Daoy (cell line): ENCODE data around the gene ECI2. TPM values are rescaled to one million over a fixed set of nuclear protein-coding genes. Genes with fewer than 3 reads are reported as not detected.
"Not testable (repeated sequence)": the region's sequence is repeated elsewhere in the genome, so short reads cannot be mapped to it uniquely, and the experiment has no call there.

Experiments used
- DNase-seq: peaks from one replicate; pipeline ENCODE4 v3.0.0-alpha.2; 2015; ENCODE audit warnings: low read depth
- total RNA-seq: library from RNA; depleted of rRNA; stranded (reverse); fragments of >200 nt; shearing (Covaris generic); gene quantifications from 2 replicates; pipeline ENCODE4 v1.2.3, GENCODE V29; 2014

Gene ECI2
- total RNA-seq, 1 experiment from 2014 or later = 77.0 TPM

- DNase-seq = peak; percentile 42
These were observed 3.9 kb upstream of the ECI2 start for GRCh38 chr6:4139272-4139671.

DNA sequence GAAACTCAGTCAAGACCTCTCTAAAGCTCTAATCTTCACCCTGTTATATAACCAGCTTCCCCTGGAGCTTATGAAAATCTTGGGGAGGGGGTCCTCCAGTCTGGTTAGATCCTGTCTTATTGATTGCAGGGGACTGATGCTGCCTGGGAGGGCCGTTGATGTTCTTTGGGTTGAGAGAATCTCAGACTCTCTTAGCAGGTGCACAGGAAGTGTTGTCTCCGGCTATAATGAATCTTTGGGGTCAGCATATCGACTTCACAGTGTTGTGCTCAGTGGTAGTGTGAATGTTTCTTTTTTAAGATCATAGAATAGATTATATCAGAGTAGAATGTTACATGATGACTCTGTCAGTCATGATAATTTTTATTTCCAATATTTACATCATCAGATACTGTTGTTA lies 2.8 kb upstream of the ECI2 start:
- DNase-seq = no peak

DNA sequence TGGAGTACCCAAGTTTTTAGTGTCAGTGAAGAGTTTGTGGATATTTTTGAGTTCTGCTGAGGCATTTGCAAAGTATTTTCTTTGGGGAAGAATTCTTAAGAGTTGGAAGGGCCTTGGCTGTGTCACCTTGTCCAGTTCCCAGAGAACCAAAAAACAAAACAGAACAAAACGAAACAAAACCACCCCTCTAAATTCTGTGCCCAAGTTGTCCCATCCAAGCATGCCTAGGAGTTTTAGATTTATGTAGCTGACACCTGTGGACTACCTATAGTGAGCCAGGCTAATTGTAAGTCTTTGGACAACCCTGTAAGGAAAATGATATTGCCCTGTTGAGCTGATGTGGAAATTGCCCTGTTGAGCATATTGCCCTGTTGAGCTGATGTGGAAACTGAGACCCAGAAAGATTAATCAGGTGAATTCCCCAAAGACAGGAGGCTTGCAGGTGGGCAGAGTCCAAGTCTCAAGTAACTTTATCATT lies 1.0 kb upstream of the ECI2 start:
- DNase-seq = no peak

DNA sequence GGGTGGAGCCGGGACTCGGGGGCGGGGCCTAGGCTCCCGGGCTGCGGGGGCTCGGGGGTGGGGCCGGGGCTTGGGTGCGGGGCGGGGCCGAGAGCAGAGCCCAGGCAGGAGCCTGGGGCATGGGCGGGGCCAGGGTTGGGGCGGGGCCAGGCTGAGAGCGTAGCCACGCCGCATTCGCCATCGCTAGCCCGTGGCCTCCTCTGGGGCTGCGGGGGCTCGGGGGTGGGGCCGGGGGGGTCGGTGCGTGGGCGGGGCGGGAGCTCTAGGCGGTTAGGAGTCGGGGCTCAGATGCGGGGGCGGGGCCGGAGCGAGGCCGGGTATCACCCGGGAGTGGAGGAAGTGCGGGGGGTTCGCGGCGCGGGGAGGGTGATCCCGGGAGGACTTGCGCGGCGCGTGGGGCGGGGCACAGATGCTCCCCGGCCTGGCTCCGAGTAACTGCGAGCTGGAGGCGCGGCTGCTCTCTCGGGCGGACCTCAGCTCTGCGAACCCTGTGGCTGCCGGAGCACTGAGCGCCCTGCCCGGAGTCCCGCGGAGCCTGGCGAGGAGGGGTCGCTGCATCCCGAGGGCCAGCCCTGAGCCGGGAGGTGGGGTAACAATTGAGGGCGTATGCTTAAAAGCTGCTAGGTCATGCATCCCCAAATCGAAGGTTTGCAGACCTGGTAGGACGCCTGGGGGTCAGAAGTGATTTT lies 434 bp upstream of the ECI2 start:
- DNase-seq = peak; percentile 98

GRCh38 chr6:4133941-4134838 lies 1.2 kb downstream of the ECI2 start:
- DNase-seq = peak; percentile 17

DNA sequence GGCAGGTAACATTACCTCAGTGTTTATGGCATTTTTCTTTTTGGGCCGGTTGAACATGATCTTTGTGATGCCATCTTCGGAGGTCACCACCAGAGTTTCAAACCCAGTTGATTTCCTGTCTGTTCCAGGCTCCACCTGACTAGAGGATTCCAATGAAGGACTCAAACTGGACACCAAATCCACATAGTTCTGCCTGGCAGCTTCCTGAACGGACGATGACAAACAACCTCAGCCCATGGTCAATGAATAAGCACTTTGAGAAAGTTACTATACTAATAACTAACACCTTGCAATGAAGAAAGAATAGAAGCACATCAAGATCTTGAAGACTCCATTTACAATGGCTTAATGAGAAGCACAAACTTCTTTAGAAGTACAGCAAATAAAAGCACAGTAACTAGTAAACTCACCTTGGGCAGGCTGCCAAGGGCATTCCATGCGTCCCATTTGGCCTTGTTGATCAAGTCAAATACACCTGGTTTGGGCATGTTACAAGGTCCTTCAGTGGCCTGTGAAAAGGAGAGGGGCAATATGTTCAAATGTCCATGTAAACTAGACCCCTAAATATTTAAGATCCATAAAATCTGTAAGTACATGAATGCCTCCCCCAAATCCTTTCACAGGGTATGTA lies 4.9 kb downstream of the ECI2 start:
- DNase-seq = no peak

GRCh38 chr6:4129446-4129845 lies 5.9 kb downstream of the ECI2 start:
- no peak for DNase-seq

- DNase-seq = no peak
These were observed 6.6 kb downstream of the ECI2 start for GRCh38 chr6:4128748-4129147.

- no peak for DNase-seq
These were observed 7.3 kb downstream of the ECI2 start for GRCh38 chr6:4128072-4128471.

DNA sequence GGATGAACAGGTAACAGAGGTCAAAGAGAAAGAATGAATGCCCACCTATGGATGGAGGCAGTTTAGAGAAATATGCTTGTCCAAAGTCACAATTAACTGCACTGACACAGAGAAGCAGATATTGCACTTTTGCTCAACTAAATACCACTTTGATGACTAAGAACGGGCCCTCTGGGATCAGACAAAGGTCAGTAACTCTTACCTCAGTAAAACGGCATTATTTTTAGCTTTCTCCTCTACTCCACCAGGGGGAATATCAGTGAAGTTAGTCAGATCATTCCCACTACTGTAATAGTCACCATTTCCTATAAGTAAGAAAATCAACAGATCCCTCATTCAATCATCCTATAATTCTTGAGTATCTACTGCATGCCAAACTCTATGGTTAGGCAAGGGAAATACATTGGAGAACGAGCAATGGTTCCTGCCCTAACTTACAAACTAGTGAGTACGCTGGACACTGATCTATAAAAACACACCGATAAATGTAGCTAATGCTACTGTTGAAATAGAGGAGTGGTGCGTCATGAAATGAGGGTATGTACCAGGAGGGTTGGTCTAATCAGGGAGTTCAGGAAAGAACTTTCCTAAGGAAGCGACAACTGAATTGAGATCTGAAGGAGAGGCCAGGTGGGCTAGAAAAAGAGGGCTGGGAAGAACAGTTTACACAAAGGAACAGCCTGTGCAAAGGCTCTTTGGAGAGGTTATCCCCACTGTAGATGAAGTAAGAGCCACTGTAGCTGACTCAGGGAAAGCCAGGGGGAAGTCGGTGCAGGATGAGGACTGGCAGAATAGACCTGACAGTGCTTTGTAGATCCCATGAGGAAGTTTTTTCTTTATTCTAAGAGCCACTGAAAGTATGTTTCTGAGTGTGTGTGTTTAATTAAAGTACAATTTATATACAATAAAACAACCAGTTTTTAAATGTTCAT lies 9.2 kb downstream of the ECI2 start:
- DNase-seq = peak; percentile 80

GRCh38 chr6:4125500-4125899 lies 9.9 kb downstream of the ECI2 start:
- DNase-seq = no peak

- no peak for DNase-seq
These were observed 11.0 kb downstream of the ECI2 start for GRCh38 chr6:4124351-4124750.

- DNase-seq = no peak
These were observed 19.6 kb downstream of the ECI2 start for GRCh38 chr6:4115741-4116140.

DNA sequence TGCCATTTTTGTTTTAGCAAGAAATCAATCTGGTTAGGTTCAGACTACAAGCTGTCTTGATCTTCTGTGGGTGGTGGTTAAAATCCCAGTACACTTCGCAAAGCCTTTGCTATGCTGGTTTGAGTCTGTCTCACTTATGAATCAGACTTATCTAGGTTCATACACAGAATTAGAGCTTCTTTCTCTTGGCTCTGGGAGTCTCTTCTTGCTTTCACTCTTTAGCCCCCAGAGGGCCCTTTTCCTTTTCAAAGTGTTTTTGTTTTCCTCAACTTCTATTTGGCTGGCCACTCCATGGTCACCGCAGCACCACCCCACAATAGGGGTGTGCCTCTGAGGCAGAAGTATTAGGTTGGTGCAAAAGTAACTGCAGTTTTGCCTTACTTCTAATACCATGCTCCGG lies 21.3 kb downstream of the ECI2 start:
- DNase-seq = no peak

DNA sequence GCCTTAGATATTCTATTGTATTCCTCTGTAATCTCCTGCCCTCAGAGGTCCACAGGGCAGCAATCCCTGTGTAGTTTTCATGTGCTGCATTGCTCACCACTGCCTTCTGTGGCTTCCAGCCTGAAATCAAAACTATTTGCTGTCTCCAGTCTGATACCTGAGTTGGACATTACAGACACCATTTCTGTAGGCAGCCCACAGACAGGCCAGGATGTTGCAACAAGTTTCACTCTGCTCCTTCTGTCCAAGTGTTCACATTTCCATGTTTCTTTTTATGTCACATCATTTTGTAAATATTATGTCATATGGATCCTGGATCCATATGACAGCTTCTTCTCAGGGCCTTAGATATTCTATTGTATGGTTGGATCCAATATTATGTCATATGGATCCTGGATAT lies 21.7 kb downstream of the ECI2 start:
- no peak for DNase-seq

GRCh38 chr6:4112366-4112765 lies 23.0 kb downstream of the ECI2 start:
- no peak for DNase-seq

GRCh38 chr6:4109363-4109815 lies 26.0 kb downstream of the ECI2 start:
- DNase-seq = not testable (repeated sequence)

DNA sequence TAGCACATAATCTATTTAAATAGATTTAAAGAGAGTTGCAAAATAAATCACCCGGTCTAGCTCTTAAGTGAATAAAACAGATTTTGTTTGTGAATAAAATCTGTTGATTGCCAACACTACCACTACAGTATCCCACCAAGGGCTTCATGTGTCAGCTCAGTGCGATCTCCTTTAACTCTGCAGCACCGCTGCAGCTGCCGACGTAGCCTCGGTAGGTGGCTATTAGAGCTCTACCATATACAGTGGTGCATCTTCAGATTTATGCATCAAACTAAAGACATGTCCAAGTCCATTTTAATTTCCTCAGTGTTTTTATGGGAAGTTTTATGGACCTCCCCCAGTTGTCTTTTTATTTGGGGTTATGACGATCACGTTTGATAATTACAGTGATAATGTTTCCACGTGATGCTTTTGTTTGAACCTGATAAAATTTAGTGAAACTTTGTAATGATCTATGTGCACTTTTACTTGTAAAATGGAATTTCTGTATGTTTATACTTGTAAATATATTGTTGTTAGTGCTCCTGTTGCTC lies 26.7 kb downstream of the ECI2 start:
- DNase-seq = no peak

DNA sequence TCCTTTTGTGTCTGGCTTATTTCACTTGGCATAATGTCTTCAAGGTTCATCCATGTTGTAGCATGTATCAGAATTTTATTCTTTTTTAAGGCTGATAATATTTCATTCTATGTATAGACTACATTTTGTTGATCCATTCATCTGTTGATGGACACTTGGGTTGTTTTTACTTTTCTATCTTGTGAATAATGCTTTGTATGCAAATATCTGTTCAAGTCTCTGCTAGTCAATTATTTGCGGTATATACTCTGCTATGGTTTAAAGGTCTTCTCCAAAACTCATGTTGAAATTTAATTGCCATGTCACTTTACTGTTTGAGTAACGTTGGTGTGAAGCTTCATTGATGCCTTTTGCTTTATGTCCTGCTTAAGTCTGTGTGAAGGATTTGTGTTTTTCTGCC lies 27.5 kb downstream of the ECI2 start:
- no peak for DNase-seq

DNA sequence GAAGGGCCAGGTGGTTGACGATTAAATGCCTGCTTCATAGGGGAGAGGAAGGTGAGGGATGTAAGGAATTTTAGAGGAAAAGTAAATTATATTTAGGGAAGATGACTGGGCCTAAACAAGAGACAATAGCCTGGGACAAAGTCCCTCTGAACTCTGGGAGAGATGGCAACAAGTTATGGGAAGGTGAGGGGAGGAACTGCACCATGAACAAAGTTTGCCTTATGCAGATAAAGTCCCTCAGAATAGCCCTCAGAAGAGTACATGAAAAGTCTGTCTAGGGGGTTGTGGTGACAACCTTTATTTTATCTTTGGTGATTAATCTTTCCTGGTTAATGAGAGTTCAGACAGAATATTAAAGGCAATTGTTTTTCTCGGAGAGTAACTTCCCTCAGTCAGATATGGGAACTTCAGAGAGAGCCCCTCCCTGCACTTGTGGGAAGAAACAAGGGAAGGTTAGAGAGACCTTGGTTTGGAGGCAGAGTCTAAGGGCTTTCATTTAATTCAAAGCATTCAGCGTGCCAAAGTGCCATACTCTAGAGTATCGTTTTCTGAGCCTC lies 29.3 kb downstream of the ECI2 start:
- DNase-seq = no peak

DNA sequence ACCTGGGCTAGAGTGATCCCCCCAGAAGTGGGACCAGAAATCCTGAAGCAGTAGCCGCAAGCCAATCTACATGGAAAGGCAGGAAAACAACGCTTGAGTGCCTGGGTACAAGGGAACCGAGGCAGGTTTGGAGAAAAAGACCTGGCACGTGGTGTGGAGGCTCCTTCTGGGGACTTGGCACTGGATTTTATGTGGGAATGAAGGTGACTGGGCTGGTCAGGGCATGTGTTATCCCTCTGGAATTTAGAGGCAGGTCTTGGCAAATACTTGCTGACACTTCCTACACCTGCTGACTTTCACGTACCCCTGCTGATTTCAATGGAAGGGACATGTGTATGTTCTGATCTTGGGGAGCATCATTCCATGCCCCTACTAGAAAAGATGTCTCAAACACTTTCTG lies 31.4 kb downstream of the ECI2 start:
- no peak for DNase-seq
